IgD-negative memory B cell (primary cell): Measurements from ENCODE around the gene ABCB1. TPM values are rescaled to one million over a fixed set of nuclear protein-coding genes. Genes with fewer than 3 reads are reported as not detected.

ENCODE experiments used
- H3K27ac Mint-ChIP-seq, 3 donors: one replicate each; pipeline ENCODE4 v1.8.0; 2020 to 2022; ENCODE audit warnings: mild to moderate bottlenecking in 3 of 3, mixed read lengths in 3 of 3, moderate library complexity in 1 of 3
- H3K27me3 Mint-ChIP-seq: one replicate; pipeline ENCODE4 v1.8.0; 2021; ENCODE audit warnings: mixed read lengths
- H3K36me3 Mint-ChIP-seq: one replicate; pipeline ENCODE4 v1.8.0; 2020; ENCODE audit warnings: mild to moderate bottlenecking, mixed read lengths
- H3K4me1 Mint-ChIP-seq, 3 donors: one replicate each; pipeline ENCODE4 v1.8.0; 2020 to 2022; ENCODE audit warnings: mixed read lengths in 3 of 3, mild to moderate bottlenecking in 1 of 3
- H3K4me3 Mint-ChIP-seq, 4 donors: one replicate each; pipeline ENCODE4 v1.8.0; 2020 to 2022; ENCODE audit warnings: mild to moderate bottlenecking in 4 of 4, mixed read lengths in 4 of 4, moderate library complexity in 3 of 4
- H3K9me3 Mint-ChIP-seq, 3 donors: one replicate each; pipeline ENCODE4 v1.8.0; 2020 to 2021; ENCODE audit warnings: mixed read lengths in 3 of 3, mild to moderate bottlenecking in 1 of 3
- polyA plus RNA-seq: library from polyadenylated mRNA; unstranded; fragments of 300-500 nt; fragmentation: Illumina TruSeq; gene quantifications from one replicate; pipeline ENCODE4 v1.2.3, GENCODE V29; 2021

The ABCB1 gene
- polyA plus RNA-seq, 1 donor from 2014 or later: 2.5 TPM

GRCh38 chr7:87512906-87513305 lies 87.8 kb downstream of the ABCB1 start:
- peaks cover 2 to 6% (median 4%) of the 10 kb centered on the region in 3 donors for H3K4me1 Mint-ChIP-seq
- no peaks in the 10 kb centered on the region for H3K9me3 Mint-ChIP-seq
- H3K27ac Mint-ChIP-seq: no peak overlapping the region
- H3K27me3 Mint-ChIP-seq: no peaks in the 10 kb centered on the region
- H3K36me3 Mint-ChIP-seq: no peaks in the 10 kb centered on the region
- H3K4me3 Mint-ChIP-seq: no peak overlapping the region

DNA sequence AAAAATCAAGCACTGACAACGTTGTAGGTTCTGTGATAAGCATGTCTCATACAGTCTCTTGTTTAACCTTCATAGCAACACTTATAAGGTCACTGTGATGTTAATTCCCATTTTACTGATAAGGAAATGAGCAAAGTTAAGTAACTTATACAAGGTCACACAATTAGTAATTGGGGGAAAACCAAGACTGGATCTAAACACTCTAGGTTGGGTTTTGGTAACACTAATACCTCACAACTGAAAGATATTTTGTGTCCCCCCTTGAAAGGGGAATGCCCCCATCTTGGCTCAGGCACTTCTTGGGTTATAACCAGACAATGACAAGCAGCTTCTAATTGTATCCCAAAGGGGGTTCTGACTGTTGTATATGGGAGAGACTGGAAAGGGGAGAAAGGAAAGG lies 89.2 kb downstream of the ABCB1 start:
- Mint-ChIP-seq H3K27me3 (no peaks in the 10 kb centered on the region), H3K27ac (no peak overlapping the region), H3K4me1 (peaks cover 2 to 8% (median 4%) of the 10 kb centered on the region in 3 donors), H3K9me3 (no peaks in the 10 kb centered on the region), H3K4me3 (no peak overlapping the region), H3K36me3 (no peaks in the 10 kb centered on the region)

- no peaks in the 10 kb centered on the region for H3K27me3 Mint-ChIP-seq
- no peaks in the 10 kb centered on the region for H3K9me3 Mint-ChIP-seq
- H3K4me1 Mint-ChIP-seq: peaks cover 2 to 18% (median 11%) of the 10 kb centered on the region in 3 donors
- no peak overlapping the region for H3K4me3 Mint-ChIP-seq
- H3K36me3 Mint-ChIP-seq: no peaks in the 10 kb centered on the region
- no peak overlapping the region for H3K27ac Mint-ChIP-seq
Measured at GRCh38 chr7:87510411-87510875, 90.2 kb downstream of the ABCB1 start.

DNA sequence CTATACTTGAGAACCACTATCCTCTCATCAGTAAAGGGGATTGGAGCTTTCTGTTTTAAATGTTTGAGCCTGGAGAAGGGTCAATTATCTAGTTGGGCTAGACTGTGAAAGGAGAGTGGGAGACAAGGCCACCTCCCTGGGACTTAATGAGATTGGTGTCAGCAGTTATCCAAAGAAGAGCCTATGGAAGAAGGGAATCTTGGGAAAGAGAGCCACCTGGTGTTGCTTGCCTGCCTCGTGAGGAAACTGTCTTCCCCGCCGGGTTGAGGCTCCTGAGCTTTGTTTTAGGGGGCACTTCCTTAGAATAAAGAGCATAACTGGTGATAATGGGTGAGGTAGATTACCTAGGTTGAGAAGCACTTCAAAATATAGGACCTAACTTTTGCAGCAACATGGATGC lies 93.2 kb downstream of the ABCB1 start:
- H3K4me1 Mint-ChIP-seq: peaks cover 2 to 18% (median 11%) of the 10 kb centered on the region in 3 donors
- no peak overlapping the region for H3K27ac Mint-ChIP-seq
- no peaks in the 10 kb centered on the region for H3K27me3 Mint-ChIP-seq
- peak overlapping the region in 1 of 4 donors; percentile 25 for H3K4me3 Mint-ChIP-seq
- no peaks in the 10 kb centered on the region for H3K36me3 Mint-ChIP-seq
- H3K9me3 Mint-ChIP-seq: no peaks in the 10 kb centered on the region

DNA sequence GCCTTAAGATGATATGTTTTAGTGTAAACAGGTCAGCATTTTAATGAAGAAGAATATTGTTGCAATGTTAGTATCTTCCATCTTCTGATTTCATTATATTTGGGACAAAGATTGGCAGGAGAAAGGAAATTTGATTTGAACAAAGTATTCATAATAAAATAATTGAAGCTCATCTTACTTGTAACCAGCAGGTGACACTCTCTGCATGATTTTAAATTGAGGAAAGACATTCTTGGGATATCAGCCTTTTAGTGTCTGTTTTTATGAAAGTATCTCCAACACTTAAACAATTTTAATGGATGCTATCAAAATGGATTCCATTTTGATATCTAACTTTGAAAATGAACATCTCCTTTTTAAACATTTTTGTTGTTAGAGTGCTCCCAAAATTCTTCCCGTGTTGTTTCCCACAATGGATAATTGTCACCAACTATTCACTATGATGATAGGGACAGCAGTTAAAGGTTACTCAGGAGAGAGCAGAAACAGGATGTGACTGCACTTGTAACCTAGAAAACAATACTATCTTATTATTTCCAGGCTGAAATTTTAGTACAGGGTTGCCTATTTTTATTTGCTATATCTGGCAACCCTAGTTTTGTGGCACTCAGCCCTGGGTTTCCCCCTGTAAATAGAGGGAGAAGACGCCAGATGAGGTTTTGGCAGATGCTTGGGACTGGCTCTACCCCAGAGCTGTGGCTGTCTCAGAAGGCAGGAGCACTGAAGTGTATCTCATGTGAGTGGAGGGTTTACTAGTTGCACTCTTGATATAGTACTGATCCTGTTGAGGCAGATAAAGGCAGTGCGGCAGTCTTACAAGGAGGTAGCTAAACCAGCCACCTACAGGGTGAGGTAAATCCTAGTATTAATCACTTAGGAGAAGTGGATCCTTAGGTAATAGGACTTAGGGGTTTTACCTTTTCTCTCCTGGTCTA lies 94.2 kb downstream of the ABCB1 start:
- Mint-ChIP-seq H3K27me3 (no peaks in the 10 kb centered on the region), H3K9me3 (no peaks in the 10 kb centered on the region), H3K27ac (no peak overlapping the region), H3K36me3 (no peaks in the 10 kb centered on the region), H3K4me1 (peaks cover 2 to 18% (median 11%) of the 10 kb centered on the region in 3 donors), H3K4me3 (no peak overlapping the region)

- Mint-ChIP-seq H3K27me3 (no peaks in the 10 kb centered on the region), H3K36me3 (no peaks in the 10 kb centered on the region), H3K27ac (no peak overlapping the region), H3K9me3 (no peaks in the 10 kb centered on the region), H3K4me1 (peaks cover 2 to 18% (median 11%) of the 10 kb centered on the region in 3 donors), H3K4me3 (no peak overlapping the region)
Measured at GRCh38 chr7:87505557-87506245, 95.0 kb downstream of the ABCB1 start.

DNA sequence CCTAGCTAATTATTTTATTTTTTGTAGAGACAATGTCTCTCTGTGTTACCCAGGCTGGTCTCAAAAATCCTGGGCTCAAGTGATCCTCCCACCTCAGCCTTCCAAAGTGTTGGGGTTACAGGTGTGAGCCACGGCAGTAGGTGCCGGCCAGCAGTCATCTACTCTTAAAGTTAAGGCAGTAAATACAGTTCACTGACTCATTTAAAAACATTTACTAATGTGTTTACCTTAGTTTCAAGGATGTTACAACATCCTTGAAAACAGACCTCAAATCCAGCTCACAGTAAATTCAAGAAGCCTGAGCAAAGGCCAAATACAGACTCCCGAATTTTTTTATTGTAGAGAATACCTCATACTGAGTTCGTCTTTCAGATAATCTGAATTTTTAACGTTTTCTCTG lies 95.6 kb downstream of the ABCB1 start:
- Mint-ChIP-seq H3K27me3 (no peaks in the 10 kb centered on the region), H3K36me3 (no peaks in the 10 kb centered on the region), H3K4me1 (peaks cover 2 to 18% (median 11%) of the 10 kb centered on the region in 3 donors), H3K9me3 (no peaks in the 10 kb centered on the region), H3K4me3 (no peak overlapping the region), H3K27ac (no peak overlapping the region)

- H3K4me3 Mint-ChIP-seq: no peak overlapping the region
- peaks cover 2% of the 10 kb centered on the region for H3K36me3 Mint-ChIP-seq
Measured at GRCh38 chr7:87499494-87499893, 101.2 kb downstream of the ABCB1 start.

GRCh38 chr7:87498893-87499292 lies 101.8 kb downstream of the ABCB1 start:
- Mint-ChIP-seq H3K27ac (peak overlapping the region in 1 of 3 donors; percentile 66), H3K36me3 (peaks cover 2% of the 10 kb centered on the region), H3K27me3 (no peaks in the 10 kb centered on the region), H3K9me3 (no peaks in the 10 kb centered on the region), H3K4me1 (peaks cover 0 to 12% (median 9%) of the 10 kb centered on the region in 3 donors), H3K4me3 (peak overlapping the region in 2 of 4 donors; percentile 10 to 50)

More at GRCh38 chr7:87499494-87499893, 101.2 kb downstream of the ABCB1 start:
- Mint-ChIP-seq H3K27me3 (no peaks in the 10 kb centered on the region), H3K4me1 (peaks cover 0 to 12% (median 9%) of the 10 kb centered on the region in 3 donors), H3K27ac (no peak overlapping the region), H3K9me3 (no peaks in the 10 kb centered on the region)

- Mint-ChIP-seq H3K4me3 (no peak overlapping the region), H3K4me1 (peaks cover 0 to 12% (median 9%) of the 10 kb centered on the region in 3 donors), H3K27ac (no peak overlapping the region), H3K9me3 (no peaks in the 10 kb centered on the region), H3K36me3 (peaks cover 2% of the 10 kb centered on the region), H3K27me3 (no peaks in the 10 kb centered on the region)
Measured at GRCh38 chr7:87497482-87497881, 103.2 kb downstream of the ABCB1 start.

DNA sequence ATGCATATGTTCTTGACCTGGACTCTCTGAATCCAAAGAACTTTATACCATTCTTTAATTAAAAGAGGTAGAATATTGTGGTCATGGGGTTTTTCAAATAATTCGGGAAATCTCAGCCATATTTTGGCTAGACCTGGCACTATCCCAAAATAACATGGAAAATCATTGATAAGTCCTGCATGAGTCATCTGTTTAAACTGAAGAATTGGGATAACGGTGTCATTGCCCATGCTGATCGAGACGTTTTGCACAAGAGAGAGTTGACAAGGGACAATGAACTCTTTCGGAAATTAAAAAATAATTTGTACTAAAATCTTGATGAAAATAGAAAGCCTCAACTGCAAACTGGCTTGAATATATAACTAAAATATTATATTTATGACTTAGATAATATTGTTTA lies 105.3 kb downstream of the ABCB1 start:
- Mint-ChIP-seq H3K27ac (no peak overlapping the region), H3K27me3 (no peaks in the 10 kb centered on the region), H3K4me1 (peaks cover 0 to 12% (median 9%) of the 10 kb centered on the region in 3 donors), H3K4me3 (no peak overlapping the region), H3K36me3 (peaks cover 2% of the 10 kb centered on the region), H3K9me3 (peaks cover 0 to 2% (median 0%) of the 10 kb centered on the region in 3 donors)

DNA sequence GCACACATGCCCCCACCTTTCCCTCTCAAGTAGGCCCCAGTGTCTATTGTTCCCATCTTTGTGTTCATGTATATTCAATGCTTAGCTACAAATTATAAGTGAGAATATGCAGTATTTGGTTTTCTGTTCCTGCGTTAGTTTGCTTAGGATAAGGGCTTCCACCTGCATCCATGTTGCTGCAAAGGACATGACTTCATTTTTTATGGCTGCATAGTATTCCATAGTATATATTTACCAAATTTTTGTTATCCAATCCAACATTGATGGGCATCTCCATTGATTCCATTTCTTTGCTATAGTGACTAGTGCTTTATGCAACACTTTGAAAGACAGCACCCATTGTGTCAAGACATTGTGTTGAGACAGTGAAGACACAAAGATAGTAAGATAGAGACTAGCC lies 106.2 kb downstream of the ABCB1 start:
- Mint-ChIP-seq H3K9me3 (peaks cover 0 to 2% (median 0%) of the 10 kb centered on the region in 3 donors), H3K4me1 (peaks cover 0 to 11% (median 9%) of the 10 kb centered on the region in 3 donors), H3K36me3 (peaks cover 2% of the 10 kb centered on the region), H3K27me3 (no peaks in the 10 kb centered on the region), H3K27ac (no peak overlapping the region), H3K4me3 (no peak overlapping the region)

GRCh38 chr7:87483131-87483530 lies 117.6 kb downstream of the ABCB1 start:
- Mint-ChIP-seq H3K27me3 (peaks cover 4% of the 10 kb centered on the region), H3K36me3 (no peaks in the 10 kb centered on the region)

DNA sequence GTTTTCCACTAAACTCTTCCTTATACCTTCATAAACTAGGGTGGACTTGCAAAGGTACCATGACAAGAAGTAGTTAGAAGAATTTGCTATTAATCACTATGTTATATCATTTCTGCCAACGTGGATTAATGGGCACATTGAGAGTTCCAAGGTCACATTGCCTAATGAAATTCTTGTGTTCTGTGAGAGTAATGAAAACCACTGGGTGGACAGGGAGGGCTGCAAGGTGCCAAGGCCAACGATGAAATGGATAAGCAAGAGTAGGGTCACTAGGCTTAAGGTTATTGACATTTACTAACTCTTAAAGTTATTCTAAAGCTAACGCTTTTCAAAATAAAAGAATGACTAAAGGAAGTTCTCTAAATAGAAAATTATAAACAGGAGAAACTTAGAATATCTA lies 118.6 kb downstream of the ABCB1 start:
- H3K4me3 Mint-ChIP-seq: no peak overlapping the region
- H3K27me3 Mint-ChIP-seq: peaks cover 4% of the 10 kb centered on the region
- H3K9me3 Mint-ChIP-seq: peaks cover 0 to 2% (median 0%) of the 10 kb centered on the region in 3 donors
- H3K27ac Mint-ChIP-seq: no peak overlapping the region
- no peaks in the 10 kb centered on the region for H3K4me1 Mint-ChIP-seq
- no peaks in the 10 kb centered on the region for H3K36me3 Mint-ChIP-seq

More at GRCh38 chr7:87483131-87483530, 117.6 kb downstream of the ABCB1 start:
- Mint-ChIP-seq H3K4me3 (no peak overlapping the region), H3K9me3 (peaks cover 0 to 2% (median 0%) of the 10 kb centered on the region in 3 donors), H3K27ac (no peak overlapping the region), H3K4me1 (no peaks in the 10 kb centered on the region)

- Mint-ChIP-seq H3K4me3 (no peak overlapping the region), H3K9me3 (peaks cover 0 to 2% (median 0%) of the 10 kb centered on the region in 3 donors), H3K27ac (no peak overlapping the region), H3K4me1 (peaks cover 3 to 10% (median 4%) of the 10 kb centered on the region in 3 donors), H3K36me3 (no peaks in the 10 kb centered on the region), H3K27me3 (peaks cover 4% of the 10 kb centered on the region)
Measured at GRCh38 chr7:87480386-87480785, 120.3 kb downstream of the ABCB1 start.
